GM18951 (cell line): ENCODE results near the gene CLIP1.
"Not testable (repeated sequence)": the region's sequence is repeated elsewhere in the genome, so short reads cannot be mapped to it uniquely, and the experiment has no call there.

Experiments used
- POLR2A ChIP-seq: IDR thresholded peaks from 4 replicates; pipeline ENCODE4 v1.6.1; 2011; ENCODE audit warnings: mild to moderate bottlenecking; ENCODE audit not compliant: insufficient read length, insufficient read depth; ENCODE audit errors: extremely low read depth
- in situ Hi-C: fragments of 300-500 bp; cut with MboI; formaldehyde crosslinking; loops from one replicate; pipeline ENCODE4 v1.12.0; 2022; ENCODE audit warnings: low sequenced_read_pairs, mixed read lengths, inconsistent platforms; ENCODE audit not compliant: unreplicated experiment

The CLIP1 gene

GRCh38 chr12:122366685-122367475, 55.6 kb downstream of the CLIP1 start:
- no peak for TF ChIP-seq POLR2A
- in situ Hi-C loops: loop anchor here (10.0 kb wide), 1 partner anchor 242 kb away; no protein-coding TSS in a partner anchor

- in situ Hi-C loops: loop anchor here (10.0 kb wide), 1 partner anchor 240 kb away; no protein-coding TSS in a partner anchor
Measured at GRCh38 chr12:122365226-122365625, 57.2 kb downstream of the CLIP1 start.

DNA sequence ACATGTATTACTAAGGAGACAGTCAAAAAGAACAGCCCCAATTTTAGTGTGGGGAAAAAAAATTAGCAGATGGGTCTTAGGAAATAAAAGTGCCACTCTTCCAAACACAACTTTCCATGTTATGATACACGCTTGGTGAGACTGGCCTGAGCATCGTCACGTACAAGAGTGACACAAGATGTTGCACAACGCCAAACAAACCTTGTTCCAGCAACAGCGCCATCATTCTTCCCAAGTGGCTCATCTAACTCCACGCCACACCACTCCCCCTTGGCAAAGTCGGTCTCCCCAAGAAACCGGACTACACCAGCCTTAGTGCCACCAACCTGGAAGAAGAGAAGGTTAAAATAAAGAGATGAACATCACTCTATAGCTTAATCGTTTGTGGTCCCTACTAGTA, 58.7 kb downstream of the CLIP1 start:
- no peak for TF ChIP-seq POLR2A
- in situ Hi-C loops: loop anchor here (10.0 kb wide), 1 partner anchor 239 kb away; no protein-coding TSS in a partner anchor

GRCh38 chr12:122362755-122363154, 59.7 kb downstream of the CLIP1 start:
- in situ Hi-C loops: loop anchor here (10.0 kb wide), 1 partner anchor 238 kb away; no protein-coding TSS in a partner anchor
- no peak for TF ChIP-seq POLR2A

DNA sequence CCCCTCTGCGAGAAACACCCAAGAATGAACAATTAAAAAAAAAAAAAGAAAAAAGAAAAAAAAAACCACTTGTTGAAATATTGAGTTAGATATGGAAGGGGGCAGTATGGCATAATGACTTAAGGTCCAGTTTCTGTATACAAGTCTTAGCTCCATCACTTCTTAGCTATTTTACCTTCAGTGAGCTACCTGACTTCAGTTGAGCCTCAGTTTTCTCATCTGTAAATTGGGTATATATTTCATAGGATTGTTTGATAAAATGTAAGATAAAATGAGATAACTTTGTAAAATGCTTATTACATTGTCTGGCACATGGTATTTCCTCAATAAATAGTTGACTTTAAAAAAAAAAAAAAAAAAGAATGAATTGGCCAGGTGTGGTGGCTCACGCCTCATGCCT, 64.1 kb downstream of the CLIP1 start:
- in situ Hi-C loops: not testable (repeated sequence)

DNA sequence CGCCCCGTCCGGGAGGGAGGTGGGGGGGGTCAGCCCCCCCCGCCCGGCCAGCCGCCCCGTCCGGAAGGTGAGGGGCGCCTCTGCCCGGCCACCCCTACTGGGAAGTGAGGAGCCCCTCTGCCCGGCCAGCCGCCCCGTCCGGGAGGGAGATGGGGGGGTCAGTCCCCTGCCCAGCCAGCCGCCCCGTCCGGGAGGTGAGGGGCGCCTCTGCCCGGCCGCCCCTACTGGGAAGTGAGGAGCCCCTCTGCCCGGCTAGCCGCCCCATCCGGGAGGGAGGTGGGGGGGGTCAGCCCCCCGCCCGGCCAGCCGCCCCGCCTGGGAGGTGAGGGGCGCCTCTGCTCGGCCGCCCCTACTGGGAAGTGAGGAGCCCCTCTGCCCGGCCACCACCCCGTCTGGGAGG, 64.9 kb downstream of the CLIP1 start:
- in situ Hi-C loops: not testable (repeated sequence)

GRCh38 chr12:122356991-122357390, 65.5 kb downstream of the CLIP1 start:
- in situ Hi-C loops: not testable (repeated sequence)

- in situ Hi-C loops: no loop called here
- no peak for TF ChIP-seq POLR2A
Measured at GRCh38 chr12:122356192-122356635, 66.3 kb downstream of the CLIP1 start.

DNA sequence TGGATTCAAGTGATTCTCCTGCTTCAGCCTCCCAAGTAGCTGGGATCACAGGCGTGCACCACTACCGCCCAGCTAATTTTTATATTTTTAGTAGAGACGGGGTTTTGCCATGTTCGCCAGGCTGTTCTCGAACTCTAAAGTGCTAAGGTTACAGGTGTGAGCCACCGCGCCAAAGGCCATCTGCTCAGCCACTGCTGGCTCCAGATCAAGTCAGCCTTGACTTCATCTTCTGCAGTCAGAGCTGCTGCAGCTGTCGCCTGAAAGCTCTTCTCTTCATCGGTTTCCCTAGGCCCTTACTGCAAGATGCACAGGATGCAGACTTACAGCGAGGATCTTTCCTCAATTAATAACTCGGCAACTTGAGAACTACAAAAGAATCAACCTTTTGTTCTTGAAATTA, 66.8 kb downstream of the CLIP1 start:
- no peak for TF ChIP-seq POLR2A
- in situ Hi-C loops: no loop called here

DNA sequence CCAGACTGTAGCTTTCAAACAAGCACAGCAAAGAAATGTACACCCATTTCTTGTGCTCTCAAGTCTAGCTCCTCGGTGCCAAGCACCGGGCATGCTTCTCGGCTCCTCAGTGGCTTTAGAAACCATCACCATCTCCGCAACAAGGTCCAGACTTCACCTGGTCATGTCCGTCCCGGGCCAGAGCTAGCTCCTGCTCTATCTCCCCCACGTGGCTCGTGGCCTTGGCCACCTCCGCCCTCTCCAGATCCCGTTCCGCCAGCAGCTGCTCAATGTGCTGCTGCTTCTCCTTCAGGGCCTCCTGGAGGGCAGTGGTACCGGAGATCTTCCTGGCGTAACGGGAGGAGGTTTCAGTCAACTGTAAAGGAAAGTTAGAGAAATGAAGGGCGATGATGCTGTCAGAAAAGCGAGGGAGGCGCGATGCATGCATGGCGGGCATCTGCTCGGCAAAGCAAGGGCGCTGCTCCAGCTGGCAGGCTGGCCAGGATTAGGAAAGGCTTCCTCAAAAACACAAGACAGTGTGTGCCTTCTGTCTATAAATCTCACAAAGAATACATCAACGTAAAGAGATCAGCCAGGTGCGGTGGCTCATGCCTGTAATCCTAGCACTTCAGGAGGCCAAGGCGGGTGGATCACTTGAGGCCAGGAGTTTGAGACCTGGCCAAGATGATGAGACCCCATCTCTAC, 67.4 kb downstream of the CLIP1 start:
- no peak for TF ChIP-seq POLR2A
- in situ Hi-C loops: no loop called here

DNA sequence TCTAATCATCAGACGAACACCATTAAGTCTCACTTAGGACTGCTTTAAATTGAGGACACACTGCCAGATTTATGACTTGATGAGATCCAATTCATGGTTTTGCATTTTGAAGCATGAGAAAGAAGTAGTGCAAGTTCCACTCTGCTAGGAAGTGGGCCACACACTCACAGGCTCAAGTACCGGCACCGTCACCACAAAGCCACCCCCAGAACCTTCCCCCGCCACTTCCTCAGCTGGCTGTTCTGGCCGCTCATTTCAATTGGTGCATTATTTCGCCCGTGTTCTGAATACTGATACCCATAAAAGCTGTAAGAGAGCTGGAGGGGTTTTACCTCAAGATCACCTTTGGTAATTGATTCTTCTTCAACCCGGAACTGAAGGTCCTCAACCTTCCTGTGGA, 70.1 kb downstream of the CLIP1 start:
- no peak for TF ChIP-seq POLR2A
- in situ Hi-C loops: no loop called here

DNA sequence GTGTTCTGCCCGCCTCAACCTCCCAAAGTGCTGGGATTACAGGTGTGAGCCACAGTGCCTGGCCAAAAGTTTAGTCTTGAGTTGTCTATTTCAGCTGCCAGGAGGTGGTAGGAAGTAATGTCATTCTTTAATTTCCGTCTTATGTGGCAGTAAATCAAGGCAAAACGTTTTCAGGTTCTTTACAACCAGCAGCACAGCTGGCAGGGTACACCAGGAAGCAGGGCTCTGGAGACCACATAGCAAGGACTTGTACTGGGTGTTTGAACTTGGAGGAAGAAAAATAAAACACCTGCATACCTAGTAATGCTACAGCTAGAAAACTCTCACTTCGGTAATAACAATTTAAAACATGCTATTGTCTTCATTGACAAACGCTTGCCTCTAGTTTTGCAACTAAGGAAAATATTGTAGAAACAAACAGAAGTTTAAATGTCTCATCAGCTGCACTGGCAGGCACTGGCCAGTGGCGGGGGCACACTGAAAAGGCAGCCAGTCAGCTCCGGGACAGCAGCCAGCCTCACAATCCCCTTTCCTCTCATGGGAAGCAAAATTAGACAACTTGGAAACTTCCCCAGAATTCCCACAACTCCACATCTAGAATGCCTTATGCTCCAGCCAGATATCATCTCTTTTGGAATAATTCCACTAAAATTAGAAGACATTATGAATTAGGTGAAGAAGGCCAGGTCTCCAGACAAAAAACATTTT, 72.2 kb downstream of the CLIP1 start:
- in situ Hi-C loops: no loop called here
- TF ChIP-seq POLR2A: no peak

DNA sequence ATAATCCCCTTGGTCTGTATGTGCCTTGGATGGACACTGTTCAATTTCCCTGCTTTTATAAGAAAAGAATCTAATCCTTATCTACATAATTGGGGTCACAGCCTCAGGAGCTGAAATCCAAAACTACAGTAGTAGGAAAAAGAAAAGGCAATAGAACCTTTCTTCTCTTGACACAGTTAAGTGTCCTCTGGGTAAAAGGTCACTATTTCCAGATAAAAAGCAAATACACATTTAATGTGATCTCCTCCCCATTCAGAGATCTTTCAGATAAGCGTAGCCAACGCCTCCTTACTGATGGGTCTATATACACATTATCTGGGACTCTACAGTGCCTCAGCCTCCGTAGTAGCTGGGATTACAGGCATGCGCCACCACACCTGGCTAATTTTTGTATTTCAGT, 73.4 kb downstream of the CLIP1 start:
- no peak for TF ChIP-seq POLR2A
- in situ Hi-C loops: no loop called here

DNA sequence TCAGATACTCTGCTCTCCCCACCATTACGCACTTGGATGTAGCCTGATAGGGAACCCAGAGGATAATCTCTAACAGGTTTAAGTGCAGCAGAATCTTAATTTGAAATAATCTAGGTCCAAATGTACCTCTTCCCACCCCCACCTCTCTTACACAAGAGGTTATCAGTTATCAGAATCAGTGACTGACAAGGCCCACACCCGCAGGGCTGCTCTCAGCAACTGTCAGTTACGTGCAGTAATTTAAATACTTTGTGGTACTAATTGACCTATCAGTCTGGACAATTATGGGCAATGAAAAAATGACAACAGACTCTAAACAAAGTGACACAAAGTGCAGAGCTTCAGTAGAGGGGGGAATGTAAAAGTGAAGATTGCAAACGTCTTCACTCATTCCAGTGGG, 74.0 kb downstream of the CLIP1 start:
- no peak for TF ChIP-seq POLR2A
- in situ Hi-C loops: no loop called here
